ENCODE measurements around the gene SOCS7. TPM values are rescaled to one million over a fixed set of nuclear protein-coding genes. Genes with fewer than 3 reads are reported as not detected.

The SOCS7 gene
- polyA plus RNA-seq, 3 donors: 0.14 to 13.2 (median 0.15) TPM

GRCh38 chr17:38343608-38344419, 7.8 kb upstream of the SOCS7 start, which contains the start of gene GPR179:
Gene GPR179, minus strand, starts transcription at chr17:38343956. Its CDS starts 167 bp downstream, at chr17:38343789.
- Histone ChIP-seq H3K4me1 (ENCODE audit: control insufficient read depth in 1 of 2, insufficient read depth in 2 of 2, low read length in 2 of 2) (no peaks in the 10 kb centered on the region), H2AFZ (ENCODE audit: insufficient read depth, low read depth, low read length, poor library complexity, severe bottlenecking) (no peak within 1 kb of the TSS), H3K79me2 (ENCODE audit: insufficient read depth, low read length) (no peaks in the 10 kb centered on the region), H4K20me1 (ENCODE audit: insufficient read depth, low read length) (no peaks in the 10 kb centered on the region), H3K9me3 (replicated peaks in 1 of 2; ENCODE audit: control insufficient read depth in 1 of 2, insufficient read depth in 1 of 2, low read length in 2 of 2) (no peaks in the 10 kb centered on the region), H3K4me2 (replicated peaks; ENCODE audit: extremely low read depth, low read length, poor library complexity, severe bottlenecking) (no peak within 1 kb of the TSS), H3K9ac (ENCODE audit: insufficient read depth, low read length, poor library complexity, severe bottlenecking) (no peak within 1 kb of the TSS), H3K36me3 (replicated peaks in 1 of 2; ENCODE audit: control insufficient read depth in 1 of 2, insufficient read depth in 2 of 2, low read length in 2 of 2) (no peaks in the 10 kb centered on the region), H3K27me3 (ENCODE audit: control insufficient read depth in 2 of 2, insufficient read depth in 2 of 2, low read length in 2 of 2) (no peaks in the 10 kb centered on the region), H3K27ac (ENCODE audit: low read depth in 1 of 2, low read length in 2 of 2) (no peak within 1 kb of the TSS), H3K4me3 (replicated peaks in 1 of 3; ENCODE audit: low read depth in 2 of 3, low read length in 3 of 3) (no peak within 1 kb of the TSS)
- Mint-ChIP-seq H3K4me3 (no peak within 1 kb of the TSS), H3K27ac (no peak within 1 kb of the TSS), H3K36me3 (no peaks in the 10 kb centered on the region), H3K4me1 (no peaks in the 10 kb centered on the region), H3K27me3 (ENCODE audit: low read depth in 3 of 3) (peaks cover 1% of the 10 kb centered on the region in 3 donors), H3K9me3 (no peaks in the 10 kb centered on the region)
- intact Hi-C loops (cut with micrococcal nuclease): no loop called here
- 89% methylated on average over 3 of the region's 18 CpGs for whole genome bisulfite sequencing (ENCODE audit: insufficient coverage)
- DNase-seq: no peak
- TF ChIP-seq, protein P1, sequence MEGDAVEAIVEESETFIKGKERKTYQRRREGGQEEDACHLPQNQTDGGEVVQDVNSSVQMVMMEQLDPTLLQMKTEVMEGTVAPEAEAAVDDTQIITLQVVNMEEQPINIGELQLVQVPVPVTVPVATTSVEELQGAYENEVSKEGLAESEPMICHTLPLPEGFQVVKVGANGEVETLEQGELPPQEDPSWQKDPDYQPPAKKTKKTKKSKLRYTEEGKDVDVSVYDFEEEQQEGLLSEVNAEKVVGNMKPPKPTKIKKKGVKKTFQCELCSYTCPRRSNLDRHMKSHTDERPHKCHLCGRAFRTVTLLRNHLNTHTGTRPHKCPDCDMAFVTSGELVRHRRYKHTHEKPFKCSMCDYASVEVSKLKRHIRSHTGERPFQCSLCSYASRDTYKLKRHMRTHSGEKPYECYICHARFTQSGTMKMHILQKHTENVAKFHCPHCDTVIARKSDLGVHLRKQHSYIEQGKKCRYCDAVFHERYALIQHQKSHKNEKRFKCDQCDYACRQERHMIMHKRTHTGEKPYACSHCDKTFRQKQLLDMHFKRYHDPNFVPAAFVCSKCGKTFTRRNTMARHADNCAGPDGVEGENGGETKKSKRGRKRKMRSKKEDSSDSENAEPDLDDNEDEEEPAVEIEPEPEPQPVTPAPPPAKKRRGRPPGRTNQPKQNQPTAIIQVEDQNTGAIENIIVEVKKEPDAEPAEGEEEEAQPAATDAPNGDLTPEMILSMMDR (IDR thresholded peaks at IDR 0.05): no peak

DNA sequence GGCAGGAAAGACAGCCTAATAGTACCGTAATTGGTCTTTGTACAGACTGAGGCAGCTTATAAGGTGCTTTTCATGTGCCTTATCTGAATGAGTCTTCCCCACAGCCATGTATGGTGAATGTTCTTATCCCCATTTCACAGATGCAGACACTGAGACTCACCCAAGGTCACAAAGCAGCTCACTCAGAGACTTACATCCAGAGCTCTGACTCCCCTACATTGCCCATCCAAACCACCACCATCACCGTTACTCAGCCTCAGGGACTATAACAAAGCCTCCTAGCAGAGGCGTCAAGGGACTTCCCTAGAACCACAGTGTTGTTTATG, 7.3 kb upstream of the SOCS7 start:
- DNase-seq: no peak
- no peaks in the 10 kb centered on the region for H3K79me2 ChIP-seq (ENCODE audit: insufficient read depth, low read length)
- TF ChIP-seq, protein P1 (IDR thresholded peaks at IDR 0.05): no peak
- H3K27me3 ChIP-seq (ENCODE audit: control insufficient read depth in 2 of 2, insufficient read depth in 2 of 2, low read length in 2 of 2): no peaks in the 10 kb centered on the region
- H3K27ac ChIP-seq (ENCODE audit: low read depth in 1 of 2, low read length in 2 of 2): no peak overlapping the region
- H2AFZ ChIP-seq (ENCODE audit: insufficient read depth, low read depth, low read length, poor library complexity, severe bottlenecking): no peak overlapping the region
- no peaks in the 10 kb centered on the region for H3K36me3 ChIP-seq (replicated peaks in 1 of 2; ENCODE audit: control insufficient read depth in 1 of 2, insufficient read depth in 2 of 2, low read length in 2 of 2)
- peaks cover 2% of the 10 kb centered on the region for H3K4me1 Mint-ChIP-seq
- H3K36me3 Mint-ChIP-seq: no peaks in the 10 kb centered on the region
- intact Hi-C loops (cut with micrococcal nuclease): no loop called here
- no peak overlapping the region for H3K27ac Mint-ChIP-seq
- WGBS (ENCODE audit: insufficient coverage): 100% methylated on average over 1 of the region's 3 CpGs
- H3K4me3 Mint-ChIP-seq: no peak overlapping the region
- no peak overlapping the region for H3K9ac ChIP-seq (ENCODE audit: insufficient read depth, low read length, poor library complexity, severe bottlenecking)
- no peaks in the 10 kb centered on the region for H3K4me1 ChIP-seq (ENCODE audit: control insufficient read depth in 1 of 2, insufficient read depth in 2 of 2, low read length in 2 of 2)
- no peaks in the 10 kb centered on the region for H4K20me1 ChIP-seq (ENCODE audit: insufficient read depth, low read length)
- no peaks in the 10 kb centered on the region for H3K9me3 ChIP-seq (replicated peaks in 1 of 2; ENCODE audit: control insufficient read depth in 1 of 2, insufficient read depth in 1 of 2, low read length in 2 of 2)
- H3K4me2 ChIP-seq (replicated peaks; ENCODE audit: extremely low read depth, low read length, poor library complexity, severe bottlenecking): no peak overlapping the region
- H3K9me3 Mint-ChIP-seq: no peaks in the 10 kb centered on the region
- no peak overlapping the region for H3K4me3 ChIP-seq (replicated peaks in 1 of 3; ENCODE audit: low read depth in 2 of 3, low read length in 3 of 3)
- H3K27me3 Mint-ChIP-seq (ENCODE audit: low read depth in 3 of 3): peaks cover 1% of the 10 kb centered on the region in 3 donors
